ENCODE results near the gene SLC37A1.
A peak's percentile ranks its signal among the peaks of the same experiment; 100 is the strongest.

SLC37A1 gene

GRCh38 chr21:42480736-42481135 lies 32.9 kb upstream of the SLC37A1 start:
- no peak for DNase-seq

DNA sequence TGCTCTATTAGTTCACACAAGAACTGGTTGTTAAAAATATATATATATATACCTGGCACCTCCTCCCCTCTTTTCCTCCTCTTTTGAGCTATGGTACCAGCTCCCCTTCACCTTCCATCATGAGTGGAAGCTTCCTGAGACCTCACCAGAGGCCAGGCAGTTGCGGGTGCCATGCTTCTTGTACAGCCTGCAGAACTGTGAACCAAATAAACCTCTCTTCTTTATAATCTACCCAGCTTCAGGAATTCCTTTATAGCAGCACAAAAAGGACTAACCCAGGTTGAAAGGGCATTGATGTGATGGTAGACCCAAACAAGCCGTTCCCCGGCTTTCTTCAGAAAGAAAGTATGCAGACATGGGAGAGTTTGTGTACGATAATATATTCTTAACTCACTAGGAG lies 32.5 kb upstream of the SLC37A1 start:
- DNase-seq = no peak

GRCh38 chr21:42484966-42485365 lies 28.7 kb upstream of the SLC37A1 start:
- DNase-seq = no peak

DNA sequence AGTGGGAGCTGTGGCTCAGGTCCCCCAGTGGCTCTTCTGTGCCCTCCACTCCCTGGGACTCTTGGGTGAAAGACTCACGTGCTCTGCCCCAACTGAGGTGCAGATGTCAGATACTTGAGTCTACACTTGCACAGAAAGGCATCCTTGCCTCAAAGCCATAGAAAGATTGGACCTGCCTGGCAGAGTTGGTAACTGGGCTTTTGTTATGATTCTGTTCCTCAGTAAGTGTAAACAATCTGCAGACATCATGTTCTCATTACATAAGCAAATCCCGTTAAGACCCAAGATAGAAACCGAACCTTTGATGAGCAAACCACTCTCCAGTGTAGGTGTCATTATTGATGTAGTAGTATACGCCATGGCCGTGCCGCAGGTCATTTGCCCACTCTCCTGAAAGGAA lies 27.6 kb upstream of the SLC37A1 start:
- no peak for DNase-seq

- no peak for DNase-seq
Observed at GRCh38 chr21:42486531-42486930, 27.1 kb upstream of the SLC37A1 start.

- no peak for DNase-seq
Observed at GRCh38 chr21:42489006-42489563, 24.6 kb upstream of the SLC37A1 start.

DNA sequence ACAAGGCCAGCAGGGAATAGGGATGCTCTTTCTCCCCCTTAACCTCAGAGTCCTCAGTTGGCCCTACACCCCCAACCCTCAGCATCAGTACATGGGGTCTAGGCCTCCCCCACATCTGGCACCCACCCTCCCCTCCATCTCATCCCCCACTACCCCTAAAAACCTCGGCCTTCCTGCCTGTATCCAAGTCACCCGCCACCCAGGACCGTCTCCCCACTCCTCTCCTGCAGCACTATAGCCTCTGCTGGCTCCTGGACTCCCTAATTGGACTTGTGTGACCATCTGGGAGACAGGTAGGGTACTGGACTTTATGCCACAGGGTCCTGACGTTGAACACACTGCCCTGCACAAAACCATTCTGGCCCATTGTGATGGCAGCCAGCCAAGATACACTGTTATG lies 23.7 kb upstream of the SLC37A1 start:
- no peak for DNase-seq

DNA sequence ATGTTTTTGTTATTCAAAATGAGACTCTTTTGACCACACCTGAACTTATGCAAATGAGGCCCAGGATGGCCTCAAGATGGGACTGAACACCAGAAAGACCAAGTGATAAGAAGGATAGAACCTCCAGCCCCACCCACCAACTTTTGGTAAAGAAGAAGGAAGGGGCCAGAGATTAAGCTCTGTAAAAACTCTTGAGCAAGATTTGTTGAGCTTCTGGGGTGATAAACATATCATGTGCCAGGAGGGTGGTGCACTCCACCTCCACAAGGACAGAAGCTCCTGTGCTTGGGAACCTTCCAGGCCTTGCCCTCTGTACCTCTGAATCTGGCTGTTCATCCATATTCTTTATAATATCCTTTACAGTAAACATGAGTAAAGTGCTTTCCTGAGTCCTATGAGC lies 22.9 kb upstream of the SLC37A1 start:
- DNase-seq = no peak

DNA sequence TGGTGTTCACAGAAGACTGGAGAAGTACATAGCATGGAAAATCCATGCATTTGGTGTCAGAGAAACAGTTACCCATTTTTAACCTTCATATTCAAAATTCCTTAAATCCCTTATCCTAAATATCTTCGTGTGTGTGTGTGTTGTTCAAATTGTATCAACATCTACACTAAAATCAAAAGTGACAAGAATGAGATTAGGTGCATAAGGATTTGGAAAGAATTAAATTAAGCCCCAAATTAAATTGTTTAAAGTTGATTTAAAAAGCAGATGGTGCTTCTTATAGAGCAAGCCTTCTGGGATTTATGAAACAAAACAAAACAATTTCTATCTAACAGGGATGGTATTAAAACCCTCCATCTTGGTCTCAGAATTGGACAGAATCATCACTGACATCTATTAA lies 22.3 kb upstream of the SLC37A1 start:
- DNase-seq = no peak

DNA sequence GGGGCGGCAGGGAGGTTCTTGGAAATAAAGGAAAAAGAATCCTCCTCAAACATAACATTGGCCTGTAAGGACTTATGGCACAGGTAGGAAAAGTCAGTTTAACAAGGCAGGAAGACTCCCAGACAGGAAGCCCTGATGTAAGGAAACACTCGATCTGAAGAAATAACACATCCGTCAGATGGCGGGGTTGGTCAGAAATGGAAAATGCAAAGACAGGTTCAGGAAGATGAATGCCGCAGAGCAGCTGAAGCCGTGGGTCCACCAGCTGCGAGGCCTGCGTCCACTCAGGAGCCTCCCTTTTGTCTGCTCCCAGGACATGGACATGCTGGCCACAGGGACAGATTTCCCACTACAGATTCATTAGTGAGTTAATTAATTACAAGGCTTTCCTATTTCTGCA lies 21.5 kb upstream of the SLC37A1 start:
- DNase-seq = no peak

DNA sequence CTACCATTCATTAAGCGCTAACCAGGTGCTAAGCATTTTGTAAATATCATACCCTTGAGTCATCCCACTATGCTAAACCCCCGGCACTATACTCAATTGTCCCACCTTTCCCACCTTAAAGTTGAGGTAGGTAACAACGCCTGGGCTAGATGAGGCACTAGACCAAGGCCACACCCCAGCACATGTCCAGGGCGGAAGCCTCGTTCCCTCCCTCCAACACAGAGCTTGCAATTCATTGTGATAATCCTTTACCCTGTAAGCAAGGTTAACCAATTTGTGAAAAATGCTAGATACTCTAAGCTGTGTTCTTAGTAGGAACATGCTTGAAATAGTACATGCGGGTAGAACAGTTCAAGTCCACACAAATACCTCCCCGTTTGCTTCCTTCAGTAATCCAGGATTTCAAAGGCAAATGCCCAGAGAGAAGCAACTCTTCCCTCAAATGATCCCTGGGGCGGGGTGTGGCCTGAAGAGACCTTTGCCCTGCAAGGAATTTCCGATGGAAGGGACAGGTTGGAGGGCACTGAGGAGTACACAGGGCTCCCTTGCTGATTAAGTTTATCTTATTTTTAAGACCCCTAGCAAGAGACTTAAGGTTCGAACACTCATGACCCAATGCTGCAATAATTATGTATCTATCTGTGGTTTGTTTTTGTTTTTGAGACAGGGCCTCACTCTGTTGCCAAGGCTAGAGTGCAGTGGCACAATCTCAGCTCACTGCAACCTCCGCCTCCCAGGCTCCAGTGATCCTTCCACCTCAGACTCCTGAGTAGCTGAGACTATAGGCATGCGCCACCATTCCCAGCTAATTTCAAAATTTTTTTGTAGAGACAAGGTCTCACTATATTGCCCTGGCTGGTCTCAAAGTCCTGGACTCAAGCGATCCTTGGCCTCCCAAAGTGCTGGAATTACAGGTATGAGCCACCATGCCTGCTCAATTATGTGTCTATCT lies 20.3 kb upstream of the SLC37A1 start:
- DNase-seq = no peak

- DNase-seq = no peak
Observed at GRCh38 chr21:42495027-42495426, 18.6 kb upstream of the SLC37A1 start.

DNA sequence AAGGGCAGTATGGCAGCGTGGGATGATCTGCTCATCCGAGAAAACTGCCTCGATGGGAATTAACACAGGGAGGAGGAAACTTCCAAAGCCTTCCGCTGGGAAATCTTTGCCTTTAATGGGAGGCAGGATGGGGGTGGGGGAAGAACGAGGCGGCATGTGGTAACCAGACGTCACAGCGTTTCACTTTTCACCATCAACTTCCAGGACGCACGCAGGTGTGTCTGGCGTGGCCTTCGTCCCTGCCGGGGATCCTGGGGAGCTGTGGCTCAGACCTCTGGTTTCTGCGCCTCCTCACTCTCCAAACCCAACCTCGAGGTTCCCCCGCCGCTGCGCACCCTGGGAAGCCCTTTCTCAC lies 17.9 kb upstream of the SLC37A1 start:
- DNase-seq = no peak

- DNase-seq = peak; percentile 94
Observed at GRCh38 chr21:42496120-42496838, 17.4 kb upstream of the SLC37A1 start, which contains the start of gene RSPH1. Gene RSPH1, minus strand, starts transcription at chr21:42496224. Its CDS starts 38 bp downstream, at chr21:42496186.

GRCh38 chr21:42496839-42497202 lies 16.8 kb upstream of the SLC37A1 start:
- DNase-seq = no peak

DNA sequence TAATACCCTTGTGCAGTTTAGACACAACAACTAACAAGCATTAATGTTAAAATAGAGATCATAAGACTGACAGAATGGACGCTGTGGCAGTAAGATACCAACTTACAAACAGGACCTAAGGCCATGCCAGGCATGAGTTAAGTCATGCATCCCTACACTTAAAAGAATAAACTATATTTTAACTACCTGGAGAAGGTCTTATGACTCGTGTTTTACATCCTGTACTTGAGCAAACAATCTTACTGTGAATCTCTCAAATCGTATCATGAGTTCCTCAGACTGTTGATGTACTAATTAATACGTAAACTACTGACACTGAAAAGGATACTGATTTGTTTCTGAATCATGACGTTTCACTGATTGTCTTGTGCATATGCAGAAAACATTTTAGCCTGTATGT lies 15.6 kb upstream of the SLC37A1 start:
- DNase-seq = no peak

- DNase-seq = peak; percentile 11
Observed at GRCh38 chr21:42499444-42500112, 14.1 kb upstream of the SLC37A1 start.

DNA sequence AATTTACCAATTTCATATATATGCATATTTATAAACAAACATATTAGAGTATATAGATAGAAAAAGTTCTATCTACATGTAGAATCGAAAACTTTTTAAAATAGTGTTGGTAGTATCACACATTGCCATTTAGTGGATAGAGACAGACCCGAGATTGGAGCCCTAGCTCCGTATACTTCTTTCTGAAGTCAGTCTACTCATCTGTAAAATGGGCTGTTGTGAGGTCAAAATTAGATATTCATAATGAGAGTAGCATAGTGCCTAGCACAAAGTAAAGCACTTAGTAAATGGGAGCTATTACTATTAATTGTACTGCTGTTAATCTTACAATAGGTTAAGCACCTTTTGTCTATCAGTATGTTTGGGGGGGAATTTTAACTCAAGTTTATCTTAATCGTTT lies 13.4 kb upstream of the SLC37A1 start:
- DNase-seq = no peak

GRCh38 chr21:42500736-42501135 lies 12.9 kb upstream of the SLC37A1 start:
- DNase-seq = no peak

- DNase-seq = no peak
Observed at GRCh38 chr21:42503711-42504110, 9.9 kb upstream of the SLC37A1 start.

DNA sequence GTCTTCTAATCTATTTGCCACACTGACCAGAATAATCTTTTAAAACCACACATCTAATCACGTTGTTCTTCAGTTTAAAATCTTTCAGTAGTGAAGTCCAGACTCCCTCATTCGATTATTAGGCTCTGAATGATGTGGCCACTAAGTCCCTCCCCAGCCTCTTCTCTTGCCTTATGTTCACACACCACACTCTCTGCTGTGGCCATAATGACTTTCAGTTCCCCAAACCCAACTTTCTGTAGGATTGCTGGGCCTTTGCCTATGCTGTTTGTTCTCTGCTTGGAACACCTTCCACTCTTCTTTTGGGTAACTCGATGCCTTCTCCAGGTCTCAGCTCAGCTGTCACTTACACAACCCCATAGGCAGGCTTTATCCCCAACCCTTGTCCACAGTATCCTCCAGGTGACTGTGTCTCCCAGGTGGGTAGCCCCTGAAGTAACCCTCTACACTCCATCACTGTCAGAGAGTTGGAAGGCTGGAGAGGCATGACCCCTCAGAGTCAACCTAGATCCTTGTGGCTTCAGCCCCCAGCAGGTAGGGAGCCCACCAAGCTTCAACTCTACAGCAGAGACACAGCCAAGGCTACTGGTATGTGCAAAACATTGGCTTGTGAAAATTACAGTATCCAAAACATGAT lies 8.4 kb upstream of the SLC37A1 start:
- DNase-seq = no peak

DNA sequence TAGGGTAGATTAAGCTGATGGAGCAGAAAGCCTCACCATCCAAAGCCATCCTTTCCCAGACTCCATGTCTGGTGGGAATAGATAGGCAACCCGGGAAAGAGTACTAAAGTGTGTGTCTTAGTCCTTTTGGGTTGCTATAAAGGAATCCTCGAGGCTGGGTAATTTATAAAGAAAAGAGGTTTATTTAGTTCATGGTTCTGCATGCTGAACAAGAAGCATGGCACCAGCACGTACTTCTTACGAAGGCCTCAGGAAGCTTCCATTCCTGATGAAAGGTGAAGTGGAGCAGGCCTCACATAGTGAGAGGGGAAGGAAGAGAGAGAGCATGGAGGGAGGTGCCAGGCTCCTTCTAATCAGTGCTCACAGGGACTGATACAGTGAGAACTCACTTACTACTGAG lies 6.2 kb upstream of the SLC37A1 start:
- no peak for DNase-seq

DNA sequence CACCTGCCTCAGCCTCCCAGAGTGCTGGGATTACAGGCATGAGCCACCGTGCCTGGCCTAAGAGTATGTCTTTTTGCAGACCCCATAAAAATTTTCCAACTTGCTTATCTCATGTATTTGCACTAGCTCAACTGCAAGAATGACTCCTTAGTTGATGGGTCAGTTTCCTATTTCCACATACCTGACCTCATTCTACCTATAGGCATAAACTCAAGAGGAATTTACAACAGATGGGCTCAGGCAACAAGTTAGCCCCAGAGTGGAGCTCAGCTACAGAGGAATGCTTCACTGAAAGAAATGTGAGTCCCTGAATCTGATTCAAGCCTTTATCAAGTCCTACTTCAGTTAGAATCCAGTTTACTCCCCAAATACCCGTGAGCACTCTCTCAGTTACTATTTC lies 5.3 kb upstream of the SLC37A1 start:
- no peak for DNase-seq

Data from NCI-H524 treated with DMSO at 0.1 percent for 48 hours (cell line).